GM12874 (cell line): ENCODE results near the gene BMPR1A.

Experiments
- CTCF ChIP-seq: IDR thresholded peaks from 2 replicates; pipeline ENCODE4 v1.5.1; 2011; ENCODE audit warnings: low read depth, mild to moderate bottlenecking, control low read depth, low read length, moderate library complexity; ENCODE audit not compliant: insufficient read depth

Gene BMPR1A

GRCh38 chr10:86876748-86877147 lies 120.3 kb downstream of the BMPR1A start:
- no peak for TF ChIP-seq CTCF

GRCh38 chr10:86878983-86879713 lies 122.7 kb downstream of the BMPR1A start:
- no peak for TF ChIP-seq CTCF

- no peak for TF ChIP-seq CTCF
Measured at GRCh38 chr10:86880971-86881370, 124.6 kb downstream of the BMPR1A start.

GRCh38 chr10:86888585-86889381 lies 132.4 kb downstream of the BMPR1A start:
- TF ChIP-seq CTCF: no peak

- TF ChIP-seq CTCF: no peak
Measured at GRCh38 chr10:86889997-86890396, 133.6 kb downstream of the BMPR1A start.

- TF ChIP-seq CTCF: no peak
Measured at GRCh38 chr10:86898511-86898910, 142.1 kb downstream of the BMPR1A start.

GRCh38 chr10:86899132-86899531 lies 142.7 kb downstream of the BMPR1A start:
- no peak for TF ChIP-seq CTCF
